NCI-H187 treated with DMSO at 0.1 percent for 48 hours (cell line): ENCODE data around the gene BMP8B.

Experiments
- DNase-seq: peaks from one replicate; lab custom pipeline; 2025; lab: John Stamatoyannopoulos, UW

The BMP8B gene

DNA sequence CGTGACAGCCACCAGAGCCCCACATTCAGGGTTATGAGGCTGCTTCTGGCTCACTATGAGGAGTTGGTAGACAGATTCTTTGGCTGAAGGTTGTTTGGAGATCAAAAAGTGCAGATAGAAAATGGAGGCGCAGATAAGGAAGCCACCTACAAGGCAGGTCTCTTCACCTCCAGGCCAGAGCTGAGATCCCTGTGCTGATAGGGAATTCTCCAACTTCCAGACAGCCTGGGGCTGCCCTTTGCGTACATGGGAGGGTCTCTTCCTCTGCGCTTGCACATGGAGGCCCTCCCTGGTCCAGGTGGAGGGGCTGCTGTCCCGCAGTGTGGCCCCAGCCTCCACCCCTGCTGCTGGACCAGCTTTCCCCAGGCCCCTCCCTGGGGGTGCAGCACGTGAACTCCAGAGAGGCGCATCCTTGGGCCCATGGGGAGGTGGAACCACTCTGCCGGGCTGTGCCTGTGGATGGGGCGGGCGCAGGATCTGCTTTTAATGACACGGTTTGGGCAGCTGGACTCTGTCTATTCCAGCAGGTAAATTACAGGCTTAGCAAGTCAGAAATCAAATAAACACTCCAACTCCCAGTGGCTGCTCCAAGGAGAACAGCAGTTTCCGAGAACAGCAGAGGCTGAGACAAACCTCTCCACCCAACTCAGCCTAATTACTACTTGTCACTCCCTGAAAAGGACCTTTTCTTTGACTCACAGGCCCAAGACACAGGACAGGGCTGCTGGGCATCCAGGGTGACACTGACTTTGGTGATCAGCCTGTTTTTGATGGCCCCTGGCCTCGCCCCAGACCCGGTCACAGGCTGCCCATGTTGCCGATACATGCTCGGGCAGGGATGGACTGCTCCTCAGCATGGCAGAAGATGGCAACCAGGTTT, 29.9 kb downstream of the BMP8B start:
- DNase-seq = no peak

DNA sequence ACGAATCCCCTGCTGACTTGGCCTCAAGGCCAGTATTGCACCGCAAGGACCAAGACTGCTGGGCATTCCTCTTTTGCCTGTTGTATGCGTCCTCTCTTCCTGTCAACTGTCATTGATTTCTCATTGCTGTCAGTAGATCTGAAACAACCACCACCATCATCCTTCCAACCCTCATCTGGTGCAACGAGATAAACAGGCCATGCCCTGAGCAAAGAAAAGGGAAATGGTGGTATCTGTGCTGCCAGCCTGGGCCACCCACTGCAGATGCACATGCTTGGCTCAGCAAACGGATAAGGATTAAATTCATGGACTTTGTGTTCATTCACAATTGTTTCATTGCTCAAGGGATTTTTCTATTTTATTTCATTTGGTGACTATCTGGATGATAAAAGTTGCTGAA, 31.2 kb downstream of the BMP8B start:
- DNase-seq = no peak

DNA sequence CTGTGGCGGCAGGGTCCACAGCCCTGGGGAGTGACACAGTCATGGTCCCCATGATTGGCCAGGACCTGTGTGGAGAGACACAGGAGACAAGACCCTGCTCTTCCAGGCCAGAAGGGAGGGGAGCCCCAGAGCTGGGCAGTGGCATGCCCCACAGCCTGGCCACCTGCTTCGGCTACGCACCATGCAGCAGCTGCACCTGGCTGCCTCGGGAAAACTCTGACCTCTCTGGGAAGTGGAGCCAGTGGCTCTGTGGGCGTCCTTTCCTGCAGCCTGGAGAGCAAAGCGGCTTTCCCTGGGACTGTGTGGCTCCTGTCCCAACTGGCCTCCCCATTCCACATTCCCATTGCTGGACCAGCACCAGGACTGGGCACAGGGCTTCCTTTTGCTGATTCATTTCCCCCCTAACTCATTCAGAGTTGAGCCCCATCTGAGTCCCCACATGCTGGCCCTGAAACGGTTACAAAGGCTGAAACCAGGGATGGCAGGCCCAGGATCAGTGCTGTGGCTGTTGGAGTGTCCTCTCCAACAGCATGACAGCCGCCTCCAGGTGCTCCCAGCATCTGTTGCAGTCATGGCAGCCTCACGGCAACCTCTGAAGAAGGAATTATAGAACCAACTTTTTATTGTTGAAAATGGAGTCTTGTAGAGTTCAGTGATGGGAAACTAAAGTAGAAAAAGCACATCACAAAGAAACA, 32.6 kb downstream of the BMP8B start:
- no peak for DNase-seq

DNA sequence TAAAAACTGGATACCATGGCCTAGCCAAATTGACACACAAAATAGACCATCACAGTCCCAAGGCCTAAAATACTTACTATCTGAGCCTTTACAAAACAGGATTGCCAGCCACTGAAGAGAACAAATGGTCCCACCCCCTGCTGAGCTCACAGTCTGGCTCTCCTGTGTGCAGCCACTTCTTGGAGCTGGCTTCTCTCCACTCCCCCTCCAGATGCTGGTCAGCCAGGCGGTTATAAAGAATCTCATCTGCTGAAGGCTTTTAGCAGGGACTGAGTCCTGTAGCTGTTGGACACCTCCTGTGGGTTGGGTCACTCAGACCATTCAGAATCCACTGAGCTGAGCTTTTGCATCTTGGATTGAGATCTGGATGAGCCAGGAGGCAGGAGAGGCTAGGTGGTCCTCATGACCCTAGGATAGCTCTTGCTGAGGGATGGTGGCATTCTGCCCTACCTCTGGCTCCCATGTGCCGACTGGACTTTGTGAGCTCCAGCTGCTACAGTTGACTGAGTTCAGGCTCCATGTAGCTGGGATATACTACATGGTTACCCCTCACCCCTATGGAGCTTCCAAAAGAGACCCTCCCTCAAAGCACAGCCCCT, 33.7 kb downstream of the BMP8B start:
- no peak for DNase-seq

DNA sequence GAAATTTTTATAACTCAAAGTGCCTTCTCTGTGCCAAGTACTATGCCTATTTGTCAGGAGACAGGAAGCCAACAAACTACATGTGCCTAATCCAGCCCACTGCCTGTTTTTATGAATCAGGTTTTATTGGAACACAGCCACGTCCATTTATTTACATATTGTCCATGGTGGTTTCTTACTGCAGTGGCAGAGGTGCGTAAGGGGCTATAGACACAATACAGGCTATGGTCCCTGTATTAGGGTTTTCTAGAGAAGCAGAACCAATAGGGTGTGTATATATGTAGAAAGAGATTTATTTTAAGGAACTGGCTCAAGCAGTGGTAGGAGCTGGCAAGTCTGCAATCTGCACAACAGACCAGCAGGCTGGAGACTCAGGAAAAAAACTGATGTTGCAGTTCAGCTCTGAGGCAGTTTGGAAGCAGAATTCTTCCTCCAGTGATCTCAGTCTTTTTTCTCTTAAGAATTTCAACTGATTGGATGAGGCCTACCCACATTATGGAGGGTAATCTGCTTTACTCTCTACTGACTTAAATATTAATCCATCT, 34.6 kb downstream of the BMP8B start:
- no peak for DNase-seq

DNA sequence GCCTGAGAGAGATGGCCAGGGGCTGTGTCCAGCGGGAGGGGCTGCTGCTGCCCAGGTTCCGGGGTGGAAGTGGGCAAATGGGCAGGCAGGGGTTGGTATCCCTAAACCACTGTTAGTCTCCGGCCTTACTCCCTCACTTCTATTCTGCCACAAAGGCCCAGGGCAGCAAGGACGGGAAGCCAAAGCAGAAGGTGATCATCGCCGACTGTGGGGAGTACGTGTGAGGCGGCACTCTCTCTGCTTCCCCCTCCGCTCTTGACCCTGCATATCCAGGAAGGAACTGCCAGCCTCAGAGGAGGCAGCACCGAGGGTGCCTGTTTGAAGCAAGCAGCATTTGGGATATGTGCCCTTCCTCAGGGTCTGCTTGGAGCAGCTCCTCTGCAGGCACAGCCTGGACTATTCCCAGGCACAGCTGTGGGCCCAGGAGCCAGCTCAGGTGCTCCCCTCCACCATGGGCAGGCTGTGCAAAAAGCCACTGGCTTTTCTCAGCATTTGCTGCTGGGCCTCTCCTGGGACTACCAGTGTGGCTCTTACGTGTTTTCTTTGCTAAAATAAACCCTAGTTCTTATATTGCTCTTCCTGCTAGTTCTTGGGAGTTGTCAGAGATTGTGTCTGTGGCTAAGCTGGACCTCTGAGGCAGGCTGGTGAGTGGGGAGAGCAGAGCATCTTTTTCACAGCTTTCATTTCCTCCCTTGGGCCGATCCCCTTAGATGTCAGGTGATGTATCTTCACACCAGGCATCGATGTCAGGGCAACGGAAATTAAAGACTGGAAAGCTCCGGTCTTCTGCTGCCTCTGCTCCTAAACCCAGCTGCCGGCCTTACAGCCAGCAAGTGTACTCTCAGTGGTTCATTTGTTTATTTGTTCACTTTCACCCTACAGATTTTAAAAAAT, 35.3 kb downstream of the BMP8B start:
- DNase-seq = no peak

DNA sequence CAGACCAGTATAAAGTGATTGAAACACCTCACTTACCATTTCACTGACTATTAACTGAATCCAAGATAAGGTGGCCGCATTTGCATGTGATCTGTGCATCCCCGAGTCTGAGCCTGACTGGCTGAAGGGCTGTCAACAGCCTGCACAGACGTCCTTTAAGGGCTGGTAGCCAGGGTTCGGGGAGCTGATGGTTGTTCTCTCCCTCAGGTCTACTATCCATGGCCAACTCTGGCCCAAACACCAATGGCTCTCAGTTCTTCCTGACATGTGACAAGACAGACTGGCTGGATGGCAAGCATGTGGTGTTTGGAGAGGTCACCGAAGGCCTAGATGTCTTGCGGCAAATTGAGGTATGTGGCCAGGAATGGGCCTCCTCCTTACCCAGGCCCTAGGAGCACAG, 36.0 kb downstream of the BMP8B start:
- DNase-seq = no peak

DNA sequence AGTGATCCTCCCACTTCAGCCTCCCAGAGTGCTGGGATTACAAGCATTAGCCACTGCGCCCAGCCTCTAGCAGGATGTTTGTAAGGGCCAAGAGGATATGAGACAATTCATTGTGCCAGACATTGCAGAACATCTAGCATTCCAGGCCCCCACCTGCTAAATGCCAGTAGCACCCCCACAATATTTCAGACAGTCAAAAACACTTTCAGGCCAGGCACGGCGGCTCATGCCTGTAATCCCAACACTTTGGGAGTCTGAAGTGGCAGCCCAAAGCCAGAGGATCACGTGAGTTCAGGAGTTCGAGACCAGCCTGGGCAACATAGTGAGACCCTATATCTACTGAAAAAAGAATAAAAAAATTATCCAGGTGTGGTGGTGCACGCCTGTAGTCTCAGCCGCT, 37.1 kb downstream of the BMP8B start:
- no peak for DNase-seq

DNA sequence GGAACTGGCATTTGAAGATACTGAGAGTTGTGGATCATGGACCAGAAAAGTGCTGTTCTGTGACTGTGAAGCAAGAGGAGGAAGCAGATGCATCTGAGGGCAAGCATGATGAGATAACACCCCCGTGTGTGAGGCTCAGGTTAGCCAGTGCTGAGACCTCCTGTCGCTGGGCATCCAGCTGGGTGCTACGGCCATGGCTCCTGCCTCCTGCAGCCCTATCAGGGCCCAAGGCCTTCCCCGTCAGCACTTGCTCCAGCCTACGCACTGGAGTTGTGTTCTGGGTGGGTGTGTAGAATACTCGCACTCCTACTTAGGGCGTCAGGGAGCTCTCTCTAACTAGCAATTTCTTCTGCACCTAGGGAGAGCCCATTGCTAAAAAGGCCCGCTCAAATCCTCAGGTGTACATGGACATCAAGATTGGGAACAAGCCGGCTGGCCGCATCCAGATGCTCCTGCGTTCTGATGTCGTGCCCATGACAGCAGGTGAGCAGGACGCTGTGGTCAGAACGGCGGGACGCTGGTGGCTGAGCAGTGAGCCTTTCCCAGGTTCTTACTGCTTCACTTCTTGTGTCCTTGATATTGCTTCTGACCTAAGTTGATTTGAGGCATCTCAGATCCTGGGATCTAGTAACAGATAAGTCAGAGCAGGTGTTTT, 43.5 kb downstream of the BMP8B start:
- DNase-seq = no peak

DNA sequence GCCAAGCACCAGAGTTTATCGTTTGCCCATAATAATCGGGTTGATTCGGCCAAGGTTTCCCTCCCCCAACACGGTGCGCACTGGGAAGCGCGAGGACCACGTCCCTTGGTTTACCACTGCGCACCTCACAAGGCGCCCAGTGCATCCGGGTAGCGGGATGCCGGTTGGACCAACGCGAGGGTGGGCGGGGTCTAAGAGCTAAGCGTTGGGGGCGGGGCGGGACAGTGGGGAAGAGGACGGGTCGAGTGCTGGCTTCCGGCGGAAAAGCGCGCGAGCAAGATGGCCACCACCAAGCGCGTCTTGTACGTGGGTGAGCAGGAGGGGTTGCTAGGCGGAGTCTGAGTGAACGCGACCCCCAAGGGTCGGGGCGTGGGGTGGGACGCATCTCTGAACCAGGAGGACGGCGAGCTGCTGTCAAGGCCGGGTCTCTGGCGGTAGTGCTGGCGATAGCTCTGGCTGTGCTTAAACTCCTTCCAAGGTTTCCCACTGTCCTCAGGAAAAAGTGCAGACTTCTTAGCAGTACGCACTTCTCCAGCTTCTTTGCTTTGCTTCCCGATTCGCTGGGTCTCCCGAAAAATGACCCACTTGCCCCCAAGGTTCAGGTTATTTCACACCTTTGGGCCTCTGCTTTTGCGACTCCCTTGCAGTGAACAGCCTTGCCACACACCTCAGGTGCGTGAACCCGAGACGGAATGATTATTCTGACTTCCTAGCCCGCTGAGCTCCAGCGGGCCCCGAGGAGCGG, 49.9 kb downstream of the BMP8B start, which contains the start of gene PPIE:
Gene PPIE, plus strand, starts transcription at position 261 of the 745 bp plus-strand sequence. Its CDS starts 19 bp downstream, at position 280.
- DNase-seq = peak; percentile 73

DNA sequence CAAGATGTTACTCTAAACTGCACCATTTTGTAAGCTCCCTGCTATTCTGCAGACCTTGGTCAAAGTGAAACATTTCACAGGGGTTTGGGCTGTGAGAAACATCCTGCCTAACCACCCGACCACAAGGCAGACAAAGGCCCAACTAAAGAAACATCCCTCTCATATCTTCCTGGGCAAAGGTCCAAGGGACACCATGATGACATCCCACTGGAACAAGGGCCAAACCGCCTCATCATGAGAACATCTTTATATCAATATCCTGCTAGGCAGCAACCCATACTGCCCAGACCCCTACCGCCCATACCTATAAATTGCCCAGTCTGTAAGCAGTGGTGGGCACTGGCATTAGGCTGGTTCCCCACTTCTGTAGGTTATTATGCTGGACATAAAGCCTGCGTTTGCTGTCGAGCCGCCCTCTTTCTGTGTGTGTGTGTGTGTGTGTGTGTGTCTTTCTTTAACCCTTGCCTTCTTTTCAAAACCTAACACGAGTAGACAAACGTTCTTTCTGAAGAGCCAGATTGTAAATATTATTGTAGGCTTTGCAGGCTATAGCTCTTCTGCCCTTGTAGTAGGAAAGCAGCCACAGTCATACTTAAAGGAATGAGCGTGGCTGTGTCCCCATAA, 51.0 kb downstream of the BMP8B start:
- no peak for DNase-seq

DNA sequence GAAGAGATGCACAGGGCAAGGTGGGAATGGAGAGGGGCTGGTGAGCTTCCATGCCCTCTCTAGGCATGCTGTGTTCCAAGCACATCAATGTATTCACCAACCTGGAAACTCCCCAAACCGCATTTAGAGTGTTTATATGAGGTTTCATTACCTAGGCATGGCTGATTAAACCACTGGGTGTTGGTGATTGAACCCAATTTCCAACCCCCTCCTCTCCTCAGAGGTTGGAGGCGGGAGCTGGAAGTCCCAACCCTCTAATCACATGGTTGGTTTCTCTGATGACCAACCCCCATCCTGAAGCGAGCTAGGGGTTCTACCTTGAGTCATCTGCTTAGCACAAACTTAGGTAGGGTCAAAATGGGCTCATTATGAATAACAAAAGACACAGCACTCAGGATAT, 52.9 kb downstream of the BMP8B start:
- no peak for DNase-seq

DNA sequence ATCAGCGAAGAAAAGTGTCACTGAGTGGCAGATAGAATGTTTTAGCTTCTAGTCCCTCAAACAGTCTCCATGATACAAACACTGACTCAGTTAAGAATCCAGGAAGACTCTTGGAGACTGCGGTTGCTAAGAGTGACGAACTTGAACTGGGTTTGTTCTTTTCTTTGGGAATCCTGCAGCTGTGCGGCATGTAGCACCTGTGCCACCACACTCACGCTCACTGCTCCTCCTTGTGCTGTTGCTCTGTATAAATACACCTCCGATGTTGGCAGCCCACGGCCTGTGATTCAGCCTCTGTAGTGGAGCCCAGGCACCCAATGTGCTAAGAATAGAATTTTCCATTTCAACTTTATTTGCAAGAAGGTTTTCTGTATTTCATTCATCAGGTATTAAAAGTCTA, 55.5 kb downstream of the BMP8B start:
- no peak for DNase-seq

DNA sequence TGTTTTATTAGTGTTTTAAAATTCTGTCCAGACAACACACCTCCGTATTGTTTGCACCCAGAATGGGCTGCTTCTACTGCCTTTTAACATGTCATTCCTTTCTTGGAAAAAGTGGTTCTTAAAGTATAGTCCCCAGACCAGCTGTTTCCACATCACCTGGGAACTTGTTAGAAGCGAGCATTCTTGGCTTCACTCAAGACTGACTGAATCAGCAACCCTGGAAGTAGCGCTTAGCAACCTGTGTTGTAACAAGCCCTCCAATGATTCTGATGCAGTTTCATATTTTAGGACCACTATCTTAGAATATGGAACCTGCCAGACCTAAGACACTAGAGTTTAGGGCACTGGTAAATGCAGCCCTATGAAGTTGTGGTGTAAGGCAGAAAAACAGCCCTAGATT, 55.9 kb downstream of the BMP8B start:
- no peak for DNase-seq

DNA sequence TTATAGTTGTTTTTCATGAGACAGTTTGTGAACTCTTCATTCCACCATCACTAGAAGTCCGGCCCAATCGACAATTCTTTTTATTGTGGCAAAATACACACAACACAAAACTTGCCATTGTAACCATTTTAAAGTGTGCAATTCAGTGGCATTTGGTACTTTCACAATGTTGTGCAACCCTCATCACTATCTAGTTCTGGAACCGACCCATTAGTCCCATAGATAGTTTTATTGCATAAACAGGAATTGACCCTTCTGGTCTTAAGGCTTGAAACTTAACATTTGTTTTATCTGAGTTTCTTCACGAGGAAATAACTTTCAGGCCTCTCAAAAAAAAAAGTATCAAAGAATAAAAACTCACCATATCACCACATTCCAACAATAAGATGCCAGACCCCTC, 58.8 kb downstream of the BMP8B start:
- no peak for DNase-seq

DNA sequence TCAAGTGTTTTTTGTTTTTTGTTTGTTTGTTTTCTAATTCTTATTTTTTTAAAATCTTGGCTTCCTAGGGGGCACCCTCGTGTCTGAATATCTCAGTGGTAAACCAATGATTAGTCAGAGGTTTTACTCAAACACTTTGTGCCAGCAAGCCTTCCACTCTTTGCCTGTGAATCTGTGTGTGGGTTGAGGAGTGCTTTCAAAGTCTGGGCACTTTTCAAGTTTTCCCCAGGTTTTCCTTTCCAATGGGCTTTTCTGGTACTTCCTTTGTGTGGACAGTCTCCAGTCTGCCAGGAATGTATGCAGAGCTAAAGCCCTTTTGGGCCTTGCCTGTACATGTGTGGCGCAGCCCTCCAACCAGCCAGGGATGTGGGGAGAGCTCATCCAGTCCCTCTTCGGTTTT, 59.6 kb downstream of the BMP8B start:
- no peak for DNase-seq

DNA sequence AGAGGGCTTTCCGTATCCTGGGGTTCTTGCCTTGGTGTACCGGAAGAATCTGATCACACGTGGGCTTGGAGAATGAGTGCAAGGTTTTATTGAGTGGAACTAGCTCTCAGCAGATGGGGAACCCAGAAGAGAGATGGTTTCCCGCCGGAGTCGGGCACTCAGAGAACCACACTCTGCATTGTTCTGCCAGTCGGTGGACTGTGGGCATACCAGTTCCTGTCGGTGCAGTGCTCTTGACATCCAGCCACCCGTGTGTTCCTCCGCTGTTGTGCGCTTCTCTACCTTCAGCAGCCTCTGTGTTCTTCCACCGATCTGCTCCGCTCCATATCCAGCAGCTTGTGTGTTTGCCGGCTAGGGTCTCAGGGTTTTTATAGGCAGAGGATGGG, 60.7 kb downstream of the BMP8B start:
- DNase-seq = no peak

DNA sequence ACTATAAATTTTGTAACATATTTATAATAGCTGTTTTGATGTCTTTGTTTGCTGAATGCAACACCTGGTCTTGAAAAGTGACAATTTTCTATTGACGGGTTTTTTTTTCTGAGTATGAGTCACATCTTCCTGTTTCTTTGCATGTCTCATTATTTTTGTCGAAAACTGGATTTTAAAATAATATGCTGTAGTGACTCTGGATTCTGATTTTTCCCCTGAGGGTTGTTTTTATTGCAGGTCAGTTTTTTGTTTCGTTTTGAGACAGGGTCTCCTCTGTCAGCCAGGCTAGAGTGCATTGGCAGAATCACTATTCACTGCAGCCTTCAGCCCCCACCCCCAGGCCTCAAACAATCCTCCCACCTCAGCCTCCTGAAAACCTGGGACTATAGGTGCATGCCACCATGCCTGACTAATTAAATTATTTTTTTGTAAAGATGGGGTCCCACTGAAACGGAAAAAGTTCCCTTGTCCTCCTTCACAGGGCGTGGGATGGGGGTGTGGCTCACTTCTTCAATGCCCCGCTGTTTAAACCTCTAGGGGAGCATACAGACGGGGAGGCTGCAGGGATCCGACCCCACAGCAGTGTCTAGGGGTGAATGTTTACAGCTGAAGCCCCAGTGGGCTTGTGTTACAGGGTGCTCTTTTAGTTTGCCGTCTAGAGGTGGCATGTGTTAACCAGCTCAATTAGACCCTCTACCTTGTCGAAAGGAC, 61.3 kb downstream of the BMP8B start:
- no peak for DNase-seq

DNA sequence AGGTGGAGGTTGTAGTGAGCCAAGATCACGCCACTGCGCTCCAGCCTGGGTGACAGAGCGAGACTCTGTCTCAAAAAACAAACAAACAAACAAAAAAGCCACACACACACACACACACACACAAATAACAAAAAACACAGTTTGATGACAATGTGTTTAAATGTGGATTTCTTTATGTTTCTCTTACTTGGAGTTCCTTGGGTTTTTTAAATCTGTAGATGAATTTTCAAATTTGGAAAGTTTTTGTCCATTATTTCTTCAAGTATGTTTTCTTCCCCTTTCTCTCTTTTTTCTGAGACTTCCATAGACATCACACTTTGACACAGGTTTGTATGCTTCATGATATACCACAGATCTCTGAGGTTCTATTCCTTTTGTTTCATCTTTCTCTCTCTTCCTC, 62.1 kb downstream of the BMP8B start:
- no peak for DNase-seq
